Type B pancreatic cell (in vitro differentiated cells): Measurements from ENCODE around the gene EPB41L1. TPM values are rescaled to one million over a fixed set of nuclear protein-coding genes. Genes with fewer than 3 reads are reported as not detected.

Experiments
- DNase-seq: peaks from one replicate; pipeline ENCODE4 v3.0.0; 2021; ENCODE audit warnings: mixed read lengths; ENCODE audit not compliant: unreplicated experiment; ENCODE audit errors: extremely low spot score
- H3K27ac Mint-ChIP-seq: 2 replicates; pipeline ENCODE4 v1.8.0; 2021; ENCODE audit warnings: mild to moderate bottlenecking, mixed read lengths
- H3K27me3 Mint-ChIP-seq: 2 replicates; pipeline ENCODE4 v1.8.0; 2021; ENCODE audit warnings: mixed read lengths
- H3K36me3 Mint-ChIP-seq: 2 replicates; pipeline ENCODE4 v1.8.0; 2021; ENCODE audit warnings: mixed read lengths
- H3K4me1 Mint-ChIP-seq: one replicate; pipeline ENCODE4 v1.8.0; 2021; ENCODE audit warnings: mixed read lengths; ENCODE audit not compliant: unreplicated experiment
- H3K4me3 Mint-ChIP-seq: 2 replicates; pipeline ENCODE4 v1.8.0; 2021; ENCODE audit warnings: mild to moderate bottlenecking, mixed read lengths
- H3K9me3 Mint-ChIP-seq: 2 replicates; pipeline ENCODE4 v1.8.0; 2021; ENCODE audit warnings: mixed read lengths
- total RNA-seq: library from RNA; stranded (reverse); gene quantifications from 2 replicates; pipeline ENCODE4 v1.2.1, GENCODE V29; 2021; ENCODE audit warnings: low replicate concordance
- TF ChIP-seq, protein P1 (sequence below): fragments of 200-600 bp; sonication (generic); conservative IDR thresholded peaks from 2 replicates; pipeline ENCODE4 v1.5.0; 2021; ENCODE audit warnings: antibody characterized with exemption, mild to moderate bottlenecking

Gene EPB41L1
- total RNA-seq, 1 donor from 2014 or later: 68.1 TPM

DNA sequence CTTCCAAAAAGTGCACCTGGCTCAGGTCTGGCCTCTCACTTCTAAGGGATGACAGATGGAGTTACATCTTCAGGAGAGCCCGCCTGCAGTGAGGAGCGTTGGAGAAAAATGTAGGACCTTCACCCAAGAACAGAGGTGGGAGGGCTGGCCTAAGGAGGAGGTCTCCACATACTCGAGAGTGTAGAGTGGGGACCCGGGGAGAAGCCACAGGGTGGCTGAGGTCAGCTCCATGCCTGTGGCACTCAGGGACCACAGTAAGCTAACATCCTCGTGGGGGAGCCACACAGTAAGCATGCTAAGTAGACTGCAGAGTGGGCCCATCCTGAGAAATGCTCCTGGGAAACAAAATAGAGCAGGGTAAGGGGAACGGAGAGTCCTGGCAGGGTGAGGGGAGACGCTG lies 105.8 kb downstream of the EPB41L1 start:
- no peak overlapping the region for H3K4me3 Mint-ChIP-seq
- no peaks in the 10 kb centered on the region for H3K4me1 Mint-ChIP-seq
- H3K27ac Mint-ChIP-seq: no peak overlapping the region
- no peak for DNase-seq
- H3K9me3 Mint-ChIP-seq: no peaks in the 10 kb centered on the region
- no peaks in the 10 kb centered on the region for H3K27me3 Mint-ChIP-seq
- TF ChIP-seq, protein P1, sequence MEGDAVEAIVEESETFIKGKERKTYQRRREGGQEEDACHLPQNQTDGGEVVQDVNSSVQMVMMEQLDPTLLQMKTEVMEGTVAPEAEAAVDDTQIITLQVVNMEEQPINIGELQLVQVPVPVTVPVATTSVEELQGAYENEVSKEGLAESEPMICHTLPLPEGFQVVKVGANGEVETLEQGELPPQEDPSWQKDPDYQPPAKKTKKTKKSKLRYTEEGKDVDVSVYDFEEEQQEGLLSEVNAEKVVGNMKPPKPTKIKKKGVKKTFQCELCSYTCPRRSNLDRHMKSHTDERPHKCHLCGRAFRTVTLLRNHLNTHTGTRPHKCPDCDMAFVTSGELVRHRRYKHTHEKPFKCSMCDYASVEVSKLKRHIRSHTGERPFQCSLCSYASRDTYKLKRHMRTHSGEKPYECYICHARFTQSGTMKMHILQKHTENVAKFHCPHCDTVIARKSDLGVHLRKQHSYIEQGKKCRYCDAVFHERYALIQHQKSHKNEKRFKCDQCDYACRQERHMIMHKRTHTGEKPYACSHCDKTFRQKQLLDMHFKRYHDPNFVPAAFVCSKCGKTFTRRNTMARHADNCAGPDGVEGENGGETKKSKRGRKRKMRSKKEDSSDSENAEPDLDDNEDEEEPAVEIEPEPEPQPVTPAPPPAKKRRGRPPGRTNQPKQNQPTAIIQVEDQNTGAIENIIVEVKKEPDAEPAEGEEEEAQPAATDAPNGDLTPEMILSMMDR: no peak
- no peaks in the 10 kb centered on the region for H3K36me3 Mint-ChIP-seq

DNA sequence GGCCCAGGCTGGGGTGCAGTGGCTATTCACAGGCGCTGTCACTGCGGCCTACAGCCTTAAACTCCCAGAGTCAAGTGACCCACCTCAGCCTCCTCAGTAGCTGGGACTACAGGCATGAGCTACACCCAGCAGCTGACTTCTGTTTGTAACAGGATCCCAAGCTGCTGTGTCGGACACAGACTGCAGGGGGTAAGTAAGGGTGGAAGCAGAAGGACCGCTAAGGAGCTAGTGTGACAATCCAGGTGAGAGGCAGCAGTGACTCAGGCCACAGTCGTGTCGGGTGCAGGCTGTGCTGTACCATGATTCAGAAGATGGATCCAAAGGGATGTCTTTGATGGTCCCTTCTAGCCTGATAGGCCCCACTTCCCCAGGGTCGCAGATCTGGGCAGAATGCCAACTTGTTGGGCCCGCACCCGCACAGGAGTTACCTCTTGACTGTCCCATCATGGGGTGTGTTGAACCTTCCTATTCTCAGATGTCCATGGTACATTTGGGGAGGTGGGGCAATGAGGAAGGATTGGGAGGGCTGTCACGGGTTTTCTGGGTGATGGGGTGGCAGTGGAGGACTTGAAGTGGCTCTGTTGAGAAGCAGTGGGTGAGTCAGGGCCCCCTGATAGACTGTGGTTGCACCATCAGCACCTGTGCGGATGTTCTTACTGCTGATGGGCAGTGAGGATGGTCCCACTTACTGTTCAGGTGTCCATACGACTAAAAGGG lies 107.0 kb downstream of the EPB41L1 start:
- Mint-ChIP-seq H3K36me3 (no peaks in the 10 kb centered on the region), H3K9me3 (no peaks in the 10 kb centered on the region), H3K27ac (no peak overlapping the region), H3K4me3 (no peak overlapping the region), H3K4me1 (no peaks in the 10 kb centered on the region), H3K27me3 (no peaks in the 10 kb centered on the region)
- TF ChIP-seq, protein P1: no peak
- no peak for DNase-seq

DNA sequence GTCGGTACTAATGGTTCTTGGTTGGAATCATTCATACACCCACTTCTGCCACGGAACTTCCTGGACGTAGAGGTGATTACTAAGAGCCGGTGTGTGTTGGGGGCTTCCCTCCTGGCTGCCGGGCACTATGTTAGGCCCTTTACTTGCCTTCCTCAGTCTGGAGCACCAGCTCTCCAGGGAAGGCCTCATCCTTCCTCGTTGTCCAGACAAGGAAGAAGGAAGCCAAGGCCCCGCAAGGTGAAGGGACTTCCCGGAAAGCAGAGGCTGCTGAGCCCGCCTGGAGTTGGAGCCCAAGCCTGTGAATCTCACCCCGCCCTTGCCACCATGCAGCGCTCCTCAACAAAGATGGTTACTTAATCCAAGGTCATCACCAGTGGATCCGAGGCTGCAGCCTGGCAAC lies 107.9 kb downstream of the EPB41L1 start:
- no peaks in the 10 kb centered on the region for H3K4me1 Mint-ChIP-seq
- H3K9me3 Mint-ChIP-seq: no peaks in the 10 kb centered on the region
- TF ChIP-seq, protein P1: no peak
- DNase-seq: no peak
- H3K27me3 Mint-ChIP-seq: no peaks in the 10 kb centered on the region
- H3K36me3 Mint-ChIP-seq: no peaks in the 10 kb centered on the region
- no peak overlapping the region for H3K27ac Mint-ChIP-seq
- H3K4me3 Mint-ChIP-seq: no peak overlapping the region

DNA sequence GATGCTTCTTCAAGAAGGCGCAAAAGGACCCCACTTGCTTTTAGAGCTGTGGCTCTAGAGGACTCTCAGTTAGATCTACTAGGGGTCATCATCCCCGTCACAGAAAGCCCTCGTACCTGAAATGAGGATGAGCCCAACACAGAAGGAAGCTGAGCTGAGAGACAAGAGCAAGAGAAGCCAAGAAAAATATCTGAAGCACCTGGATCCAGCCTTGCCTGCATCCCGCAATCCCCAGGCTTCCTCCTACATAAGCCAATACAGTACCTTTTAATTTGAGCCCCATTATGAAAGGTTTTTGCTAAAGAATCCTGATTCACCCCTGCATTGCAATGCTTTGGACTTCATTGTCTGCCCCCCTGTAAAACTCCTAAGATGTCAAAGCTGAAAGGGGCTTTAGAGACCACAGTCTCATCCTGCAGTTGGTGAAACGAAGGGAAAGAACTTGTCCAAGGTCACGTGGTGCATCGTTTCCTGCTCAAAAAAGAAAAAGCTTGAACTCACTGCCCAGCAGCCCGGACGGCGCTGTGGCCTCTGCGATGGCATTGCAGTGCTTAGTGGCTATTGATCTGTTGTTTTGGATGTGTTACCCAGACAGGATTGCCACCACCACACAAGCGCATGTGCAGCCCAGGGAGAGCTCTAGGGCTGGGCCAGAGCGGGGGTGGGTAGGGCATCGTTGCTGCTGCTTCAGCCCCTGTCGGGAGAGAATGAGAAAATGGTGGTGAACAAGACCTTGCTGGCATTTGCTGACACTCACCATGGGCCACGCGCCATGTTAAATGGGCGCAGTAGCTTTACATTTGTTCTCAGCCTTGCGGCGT lies 110.1 kb downstream of the EPB41L1 start:
- H3K36me3 Mint-ChIP-seq: no peaks in the 10 kb centered on the region
- DNase-seq: no peak
- H3K4me1 Mint-ChIP-seq: no peaks in the 10 kb centered on the region
- no peaks in the 10 kb centered on the region for H3K27me3 Mint-ChIP-seq
- no peak overlapping the region for H3K4me3 Mint-ChIP-seq
- H3K27ac Mint-ChIP-seq: no peak overlapping the region
- TF ChIP-seq, protein P1: no peak
- H3K9me3 Mint-ChIP-seq: no peaks in the 10 kb centered on the region

DNA sequence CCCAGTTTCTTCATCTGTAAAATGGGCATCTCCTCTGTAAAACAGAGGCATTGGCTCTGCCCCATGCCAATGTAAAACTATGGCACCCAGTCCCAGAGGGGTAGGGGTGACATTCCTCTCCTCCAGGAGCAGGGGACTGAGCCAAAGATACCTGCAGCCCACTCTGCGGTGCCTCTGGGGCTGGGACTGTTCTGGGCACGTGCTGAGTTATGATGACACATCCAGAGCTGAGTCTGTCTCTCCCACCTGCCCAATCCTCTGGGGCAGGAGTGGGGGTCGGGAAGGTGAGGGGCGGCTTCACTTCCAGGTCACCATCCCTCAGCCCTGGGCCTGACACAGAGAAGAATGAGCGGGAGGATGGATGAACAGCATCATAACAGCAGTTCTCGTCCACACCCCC lies 111.6 kb downstream of the EPB41L1 start:
- no peaks in the 10 kb centered on the region for H3K36me3 Mint-ChIP-seq
- TF ChIP-seq, protein P1: no peak
- H3K4me3 Mint-ChIP-seq: no peak overlapping the region
- no peak overlapping the region for H3K27ac Mint-ChIP-seq
- no peaks in the 10 kb centered on the region for H3K9me3 Mint-ChIP-seq
- DNase-seq: no peak
- H3K27me3 Mint-ChIP-seq: no peaks in the 10 kb centered on the region
- H3K4me1 Mint-ChIP-seq: no peaks in the 10 kb centered on the region
